HEK293 (cell line): ENCODE results near the gene MEG3.

Experiments
- CTCF ChIP-seq: fragments of 450-650 bp; formaldehyde crosslinking; IDR thresholded peaks from 2 replicates; pipeline ENCODE4 v1.5.1; 2016; ENCODE audit warnings: missing biosample characterization, missing genetic modification characterization
- HOXA7 ChIP-seq: sonication (generic); formaldehyde crosslinking; IDR thresholded peaks from 2 replicates; pipeline ENCODE4 v1.8.1; 2022; ENCODE audit warnings: missing genetic modification reagents, borderline replicate concordance
- PATZ1 ChIP-seq: fragments of 450-650 bp; formaldehyde crosslinking; IDR thresholded peaks from 2 replicates; pipeline ENCODE4 v1.5.1; 2016; ENCODE audit warnings: missing biosample characterization, missing genetic modification characterization
- REPIN1 ChIP-seq: fragments of 450-650 bp; formaldehyde crosslinking; IDR thresholded peaks from 2 replicates; pipeline ENCODE4 v1.5.1; 2017; ENCODE audit warnings: missing biosample characterization, missing genetic modification characterization, low read depth
- REST ChIP-seq: fragments of 450-650 bp; formaldehyde crosslinking; IDR thresholded peaks from 2 replicates; pipeline ENCODE4 v1.5.1; 2016; ENCODE audit warnings: missing biosample characterization, missing genetic modification characterization
- ZBTB17 ChIP-seq: fragments of 450-650 bp; formaldehyde crosslinking; IDR thresholded peaks from 2 replicates; pipeline ENCODE4 v1.5.1; 2016; ENCODE audit warnings: missing biosample characterization, missing genetic modification characterization
- ZNF2 ChIP-seq: fragments of 450-650 bp; formaldehyde crosslinking; IDR thresholded peaks from 2 replicates; pipeline ENCODE4 v1.5.1; 2016; ENCODE audit warnings: missing biosample characterization, missing genetic modification characterization
- ZNF211 ChIP-seq: fragments of 450-650 bp; formaldehyde crosslinking; IDR thresholded peaks from 2 replicates; pipeline ENCODE4 v1.5.1; 2016; ENCODE audit warnings: low read depth, missing biosample characterization, missing genetic modification characterization
- ZNF223 ChIP-seq: fragments of 450-650 bp; formaldehyde crosslinking; IDR thresholded peaks from 2 replicates; pipeline ENCODE4 v1.5.1; 2016; ENCODE audit warnings: missing biosample characterization, missing genetic modification characterization
- ZNF274 ChIP-seq, 2 experiments: fragments of 200-500 bp in 1 of 2; fragments of 450-650 bp in 1 of 2; sonication (Bioruptor generic) in 1 of 2; formaldehyde crosslinking in 1 of 2; IDR thresholded peaks; 2 replicates each; pipeline versions ENCODE4 v1.5.1 to v1.6.1; 2014 to 2016; ENCODE audit warnings: borderline replicate concordance in 1 of 2, inconsistent platforms in 1 of 2, low read length in 1 of 2, missing biosample characterization in 1 of 2, missing genetic modification characterization in 1 of 2
- ZNF311 ChIP-seq: fragments of 450-650 bp; formaldehyde crosslinking; IDR thresholded peaks from 2 replicates; pipeline ENCODE4 v1.5.1; 2017; ENCODE audit warnings: missing biosample characterization, missing genetic modification characterization, borderline replicate concordance

DNA sequence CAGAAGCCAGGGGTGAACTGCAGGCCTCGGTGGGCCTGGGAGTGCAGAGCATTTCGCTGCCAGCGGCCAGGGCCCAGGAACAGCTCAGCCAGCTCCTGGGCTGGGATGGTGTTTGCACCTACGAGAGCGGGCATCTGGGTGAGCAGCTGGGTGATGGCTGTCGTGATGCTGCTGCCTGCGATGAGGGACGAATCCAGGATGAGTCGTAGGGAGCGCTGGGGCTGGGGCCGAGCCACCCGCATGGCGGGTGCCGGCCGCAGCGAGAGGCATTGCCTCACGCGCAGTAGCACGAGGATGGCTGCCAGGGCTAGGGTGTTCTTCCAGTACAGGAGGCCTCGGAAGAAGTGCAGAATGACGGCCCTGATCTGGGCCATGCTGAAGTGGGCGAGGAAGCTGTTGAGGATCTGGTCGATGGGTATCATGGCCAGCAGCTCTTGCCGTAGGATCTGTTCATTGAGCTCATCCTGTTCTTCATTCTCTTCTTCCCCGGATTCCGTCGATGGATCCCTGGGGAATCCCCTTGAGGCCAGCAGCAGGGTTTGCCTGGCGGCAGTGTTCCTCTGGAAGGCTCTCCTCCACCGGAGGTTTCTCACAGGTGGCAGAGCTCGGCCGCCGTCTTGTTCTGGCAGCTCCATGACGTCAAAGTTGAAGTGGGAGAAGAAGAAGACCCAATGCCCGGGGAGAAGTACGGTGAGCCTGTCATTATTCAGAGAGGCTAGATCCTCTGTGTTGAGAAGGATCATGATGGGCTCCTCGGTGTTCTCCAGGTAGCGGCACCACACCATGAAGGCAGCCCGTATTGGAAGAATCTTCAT lies 55.5 kb downstream of the MEG3 start:
- TF ChIP-seq REST (tag by site-specific recombination) (no peak), CTCF (tag by site-specific recombination) (no peak), ZNF311 (tag by site-specific recombination) (no peak), ZNF223 (tag by site-specific recombination) (no peak), HOXA7 (CRISPR knock-in tag) (no peak), REPIN1 (tag by site-specific recombination) (no peak), ZNF211 (tag by site-specific recombination) (no peak), ZNF2 (tag by site-specific recombination) (no peak), ZNF274 (IDR thresholded peaks at IDR 0.05; ENCODE audit: low read length) (no peak), ZNF274 (tag by site-specific recombination; IDR thresholded peaks at IDR 0.05; ENCODE audit: borderline replicate concordance) (no peak), PATZ1 (tag by site-specific recombination) (no peak), ZBTB17 (tag by site-specific recombination) (no peak)
